Type B pancreatic cell (in vitro differentiated cells): Measurements from ENCODE around the gene FOXO4. TPM values are rescaled to one million over a fixed set of nuclear protein-coding genes. Genes with fewer than 3 reads are reported as not detected.
A peak's percentile ranks its signal among the peaks of the same experiment; 100 is the strongest.

Experiments
- DNase-seq: peaks from one replicate; pipeline ENCODE4 v3.0.0; 2021; ENCODE audit warnings: mixed read lengths; ENCODE audit not compliant: unreplicated experiment; ENCODE audit errors: extremely low spot score
- H3K27ac Mint-ChIP-seq: 2 replicates; pipeline ENCODE4 v1.8.0; 2021; ENCODE audit warnings: mild to moderate bottlenecking, mixed read lengths
- H3K27me3 Mint-ChIP-seq: 2 replicates; pipeline ENCODE4 v1.8.0; 2021; ENCODE audit warnings: mixed read lengths
- H3K36me3 Mint-ChIP-seq: 2 replicates; pipeline ENCODE4 v1.8.0; 2021; ENCODE audit warnings: mixed read lengths
- H3K4me1 Mint-ChIP-seq: one replicate; pipeline ENCODE4 v1.8.0; 2021; ENCODE audit warnings: mixed read lengths; ENCODE audit not compliant: unreplicated experiment
- H3K4me3 Mint-ChIP-seq: 2 replicates; pipeline ENCODE4 v1.8.0; 2021; ENCODE audit warnings: mild to moderate bottlenecking, mixed read lengths
- H3K9me3 Mint-ChIP-seq: 2 replicates; pipeline ENCODE4 v1.8.0; 2021; ENCODE audit warnings: mixed read lengths
- CTCF ChIP-seq: fragments of 200-600 bp; sonication (generic); conservative IDR thresholded peaks from 2 replicates; pipeline ENCODE4 v1.5.0; 2021; ENCODE audit warnings: antibody characterized with exemption, mild to moderate bottlenecking
- total RNA-seq: library from RNA; stranded (reverse); gene quantifications from 2 replicates; pipeline ENCODE4 v1.2.1, GENCODE V29; 2021; ENCODE audit warnings: low replicate concordance

The FOXO4 gene
- total RNA-seq, 1 donor from 2014 or later = 18.8 TPM

- DNase-seq = no peak
- no peaks in the 10 kb centered on the region for H3K9me3 Mint-ChIP-seq
- no peak for TF ChIP-seq CTCF
- no peak overlapping the region for H3K4me3 Mint-ChIP-seq
- H3K4me1 Mint-ChIP-seq = no peaks in the 10 kb centered on the region
- no peaks in the 10 kb centered on the region for H3K36me3 Mint-ChIP-seq
- no peaks in the 10 kb centered on the region for H3K27me3 Mint-ChIP-seq
- no peak overlapping the region for H3K27ac Mint-ChIP-seq
Observed at GRCh38 chrX:71081330-71082123, 14.1 kb upstream of the FOXO4 start.

DNA sequence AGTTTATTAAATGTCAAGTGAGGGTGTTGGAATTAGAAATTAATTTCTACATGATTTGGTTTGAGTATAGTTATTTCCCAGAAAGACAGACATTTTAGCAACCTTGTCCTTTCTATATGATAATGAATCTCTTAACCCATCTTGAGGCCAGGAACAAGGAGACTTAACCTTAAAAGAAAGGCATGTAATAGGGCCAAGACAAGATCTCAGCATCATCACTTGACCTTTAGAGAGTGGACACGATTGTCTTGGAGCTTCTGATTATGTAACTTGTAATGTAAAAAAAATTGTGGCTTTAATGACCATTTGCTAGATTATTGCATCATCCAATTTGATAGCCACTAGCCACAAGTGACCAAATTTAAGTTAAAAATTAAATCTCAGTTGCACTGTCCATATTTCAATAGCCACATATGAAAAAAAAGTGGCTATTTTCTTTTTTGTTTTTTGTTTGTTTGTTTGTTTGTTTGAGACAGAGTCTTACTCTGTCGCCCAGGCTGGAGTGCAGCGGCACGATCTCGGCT, 13.5 kb upstream of the FOXO4 start:
- H3K4me1 Mint-ChIP-seq = no peaks in the 10 kb centered on the region
- DNase-seq = no peak
- H3K27ac Mint-ChIP-seq = no peak overlapping the region
- H3K27me3 Mint-ChIP-seq = no peaks in the 10 kb centered on the region
- H3K9me3 Mint-ChIP-seq = no peaks in the 10 kb centered on the region
- no peak for TF ChIP-seq CTCF
- no peaks in the 10 kb centered on the region for H3K36me3 Mint-ChIP-seq
- H3K4me3 Mint-ChIP-seq = no peak overlapping the region

DNA sequence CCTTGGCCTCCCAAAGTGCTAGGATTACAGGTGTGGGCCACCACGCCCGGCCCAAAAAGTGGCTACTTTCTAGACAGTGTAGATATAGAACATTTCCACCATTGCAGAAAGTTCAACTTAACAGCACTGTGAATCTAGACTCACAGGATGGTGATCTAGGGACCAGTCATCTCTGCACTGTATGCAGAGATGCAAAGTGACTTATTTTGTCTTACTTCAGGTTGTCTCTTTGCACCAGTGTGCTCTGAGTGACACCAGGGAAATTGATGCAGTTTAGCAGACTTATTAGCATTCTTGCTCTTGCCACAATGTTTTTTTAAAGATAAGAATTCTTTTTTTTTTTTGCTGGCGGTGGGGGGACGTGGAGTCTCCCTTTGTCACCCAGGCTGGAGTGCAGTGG, 12.8 kb upstream of the FOXO4 start:
- Mint-ChIP-seq H3K27me3 (no peaks in the 10 kb centered on the region), H3K4me1 (no peaks in the 10 kb centered on the region), H3K36me3 (no peaks in the 10 kb centered on the region), H3K4me3 (no peak overlapping the region), H3K27ac (no peak overlapping the region), H3K9me3 (no peaks in the 10 kb centered on the region)
- TF ChIP-seq CTCF = no peak
- no peak for DNase-seq

DNA sequence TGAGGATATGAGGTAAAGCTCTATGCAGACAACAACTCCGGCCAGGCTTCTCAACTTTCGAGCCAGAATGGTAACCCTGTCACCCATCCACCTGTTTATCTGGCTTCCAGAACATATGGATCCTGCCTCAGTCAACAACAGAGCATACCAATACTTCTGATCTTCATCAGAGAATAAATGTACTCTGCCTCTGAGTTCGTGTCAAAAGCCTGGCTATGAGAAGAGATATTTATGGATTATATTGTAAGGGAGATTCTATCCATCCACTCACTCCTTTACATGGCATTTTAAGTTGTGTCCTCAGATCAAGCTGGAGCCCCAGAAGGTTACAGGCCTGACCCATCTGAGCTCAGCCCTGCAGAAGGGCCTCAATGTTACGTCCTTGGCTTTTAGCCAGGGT, 9.8 kb upstream of the FOXO4 start:
- Mint-ChIP-seq H3K27ac (no peak overlapping the region), H3K4me3 (no peak overlapping the region), H3K9me3 (no peaks in the 10 kb centered on the region), H3K27me3 (no peaks in the 10 kb centered on the region), H3K4me1 (no peaks in the 10 kb centered on the region), H3K36me3 (no peaks in the 10 kb centered on the region)
- no peak for TF ChIP-seq CTCF
- DNase-seq = peak; percentile 20

DNA sequence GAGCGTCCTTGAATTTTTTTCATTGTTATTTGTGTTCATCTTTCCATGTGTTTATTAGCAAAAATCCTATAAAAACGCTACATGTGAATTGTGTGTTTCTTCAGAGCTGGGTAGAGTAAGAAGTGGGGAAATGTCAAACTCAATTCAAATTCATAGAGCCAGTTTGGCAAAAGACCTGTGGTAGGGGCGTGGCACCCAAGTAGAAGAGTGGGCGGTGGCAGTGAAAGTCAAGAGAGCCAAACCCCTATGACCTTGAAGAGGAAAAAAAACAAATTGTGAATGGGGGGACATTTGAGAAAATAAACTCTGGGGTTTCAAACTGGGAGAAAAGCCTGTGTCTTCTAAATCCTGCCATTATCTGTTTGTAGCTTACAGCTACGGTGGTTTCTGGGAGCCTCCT, 4.4 kb upstream of the FOXO4 start:
- no peak overlapping the region for H3K27ac Mint-ChIP-seq
- H3K36me3 Mint-ChIP-seq = no peaks in the 10 kb centered on the region
- no peak overlapping the region for H3K4me3 Mint-ChIP-seq
- DNase-seq = no peak
- H3K4me1 Mint-ChIP-seq = no peaks in the 10 kb centered on the region
- H3K27me3 Mint-ChIP-seq = no peaks in the 10 kb centered on the region
- H3K9me3 Mint-ChIP-seq = no peaks in the 10 kb centered on the region
- no peak for TF ChIP-seq CTCF
